Gastroesophageal sphincter (tissue), 4 donors: ENCODE results near the gene PCSK7. TPM values are rescaled to one million over a fixed set of nuclear protein-coding genes. Genes with fewer than 3 reads are reported as not detected.
A peak's percentile ranks its signal among the peaks of the same experiment; 100 is the strongest.

ENCODE experiments used
- ATAC-seq: fragments of 150-250 bp; one replicate; pipeline ENCODE4 v1.9.1; 2016; ENCODE audit warnings: mild to moderate bottlenecking, moderate library complexity
- H3K27ac ChIP-seq, 4 donors: fragments of 200-600 bp; sonication (generic) in 3 of 4; 1 replicate in 3 of 4; 2 replicates in 1 of 4; pipeline ENCODE4 v1.5.1; 2016 to 2019
- H3K27me3 ChIP-seq: fragments of 200-600 bp; sonication (generic); one replicate; pipeline ENCODE4 v1.5.1; 2019
- H3K36me3 ChIP-seq, 2 donors: fragments of 200-600 bp; sonication (generic); one replicate each; pipeline ENCODE4 v1.5.1; 2019; ENCODE audit warnings: control low read depth in 1 of 2
- H3K4me1 ChIP-seq, 3 donors: fragments of 200-600 bp; sonication (generic); 1 replicate in 2 of 3; 2 replicates in 1 of 3; pipeline ENCODE4 v1.5.1; 2016 to 2019; ENCODE audit warnings: control low read depth in 2 of 3
- H3K4me3 ChIP-seq, 2 donors: fragments of 200-600 bp; sonication (generic); one replicate each; pipeline ENCODE4 v1.5.1; 2019; ENCODE audit warnings: mild to moderate bottlenecking in 1 of 2, moderate library complexity in 1 of 2
- H3K9me3 ChIP-seq, 3 donors: fragments of 200-600 bp; sonication (generic); one replicate each; pipeline ENCODE4 v1.5.1; 2017 to 2019; ENCODE audit warnings: control low read depth in 2 of 3
- CTCF ChIP-seq, 4 experiments: fragments of 200-600 bp in 2 of 4; fragments of 450-650 bp in 2 of 4; sonication (generic) in 1 of 4; IDR thresholded peaks; one replicate each; pipeline ENCODE4 v1.5.1; 2017 to 2019; ENCODE audit warnings: antibody characterized with exemption in 4 of 4, mild to moderate bottlenecking in 2 of 4, moderate library complexity in 2 of 4
- EP300 ChIP-seq: sonication (generic); formaldehyde crosslinking; IDR thresholded peaks from one replicate; pipeline ENCODE4 v1.6.1; 2017; ENCODE audit warnings: antibody characterized with exemption, mild to moderate bottlenecking
- POLR2A ChIP-seq, 2 donors: fragments of 450-650 bp; IDR thresholded peaks; one replicate each; pipeline ENCODE4 v1.6.1; 2017; ENCODE audit warnings: antibody characterized with exemption in 2 of 2, mild to moderate bottlenecking in 2 of 2, moderate library complexity in 1 of 2
- POLR2AphosphoS5 ChIP-seq: sonication (generic); formaldehyde crosslinking; IDR thresholded peaks from one replicate; pipeline ENCODE4 v1.6.1; 2017; ENCODE audit warnings: antibody characterized with exemption
- WGBS, 2 donors: methylation state at CpG; one replicate each; pipeline ENCODE4 v1.1.5; 2018; ENCODE audit warnings: low coverage in 1 of 2; 5-methylcytosine and 5-hydroxymethylcytosine counted together
- total RNA-seq, 4 donors: library from RNA; depleted of rRNA; stranded (reverse); fragments of >200 nt; gene quantifications; one replicate each; pipeline ENCODE4 v1.1.0, GENCODE V29; 2016

Gene PCSK7
- total RNA-seq, 4 donors from 2014 or later, result 28.9 to 40.5 (median 35.3) TPM

DNA sequence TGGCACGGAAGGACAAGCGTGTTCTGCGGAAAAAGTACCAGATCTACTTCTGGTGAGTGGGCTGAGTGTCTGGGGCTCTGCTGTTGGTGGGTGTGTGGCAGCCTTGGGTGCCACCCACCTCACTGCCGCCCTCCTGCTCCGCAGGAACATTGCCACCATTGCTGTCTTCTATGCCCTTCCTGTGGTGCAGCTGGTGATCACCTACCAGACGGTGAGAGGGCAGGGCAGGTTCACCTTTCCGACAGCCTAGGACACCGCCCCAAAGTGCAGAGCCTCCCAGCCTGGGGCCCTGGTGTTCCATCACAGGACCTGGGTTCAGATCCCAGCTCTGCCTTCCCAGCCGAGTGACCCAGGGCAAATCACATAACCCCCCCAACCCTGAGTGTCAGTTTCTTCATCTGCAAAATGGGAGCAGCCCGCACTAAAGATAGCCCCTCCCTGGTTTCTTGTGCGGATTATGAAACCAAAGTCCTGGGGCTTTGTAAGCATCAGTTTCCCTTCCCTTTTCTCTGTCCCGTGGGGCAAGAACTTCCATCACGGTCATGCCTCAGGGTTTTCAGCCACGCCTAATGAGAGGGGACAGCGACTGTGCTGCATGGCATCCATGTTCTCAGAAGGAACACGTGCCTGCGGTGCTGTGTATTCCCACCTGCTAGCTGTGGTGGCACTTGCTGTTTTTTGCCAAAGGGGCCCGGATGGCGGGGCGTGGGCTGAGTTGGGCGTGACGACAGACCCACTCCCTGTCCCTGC, 42.5 kb downstream of the PCSK7 start:
- WGBS, 2 donors, result 83 to 90% methylated on average over 2 to 4 of the region's 22 CpGs
- H3K36me3 ChIP-seq, result peaks cover 0 to 100% of the 10 kb centered on the region in 2 donors
- H3K4me3 ChIP-seq, result no peak overlapping the region
- peak; percentile 47 for ATAC-seq
- H3K27ac ChIP-seq, result peak overlapping the region in 3 of 4 donors; percentile 11 to 52 (median 37)
- H3K9me3 ChIP-seq, result no peaks in the 10 kb centered on the region
- TF ChIP-seq POLR2AphosphoS5 (no peak), CTCF (IDR thresholded peaks at IDR 0.05) (no peak)
- H3K4me1 ChIP-seq, result peaks cover 0 to 18% (median 0%) of the 10 kb centered on the region in 3 donors
- H3K27me3 ChIP-seq, result no peaks in the 10 kb centered on the region

- H3K27ac ChIP-seq, result peak overlapping the region in 2 of 4 donors; percentile 25 to 37
- no peaks in the 10 kb centered on the region for H3K27me3 ChIP-seq
- WGBS, 2 donors, result 73 to 80% methylated on average over 1 to 4 of the region's 20 CpGs
- TF ChIP-seq POLR2A (IDR thresholded peaks at IDR 0.05) (no peak), EP300 (no peak), POLR2AphosphoS5 (no peak), CTCF (IDR thresholded peaks at IDR 0.05) (no peak)
- peak; percentile 49 for ATAC-seq
- no peaks in the 10 kb centered on the region for H3K9me3 ChIP-seq
- peaks cover 0 to 18% (median 0%) of the 10 kb centered on the region in 3 donors for H3K4me1 ChIP-seq
- peaks cover 0 to 100% of the 10 kb centered on the region in 2 donors for H3K36me3 ChIP-seq
- no peak overlapping the region for H3K4me3 ChIP-seq
Measured at GRCh38 chr11:117188620-117189081, 43.2 kb downstream of the PCSK7 start.

DNA sequence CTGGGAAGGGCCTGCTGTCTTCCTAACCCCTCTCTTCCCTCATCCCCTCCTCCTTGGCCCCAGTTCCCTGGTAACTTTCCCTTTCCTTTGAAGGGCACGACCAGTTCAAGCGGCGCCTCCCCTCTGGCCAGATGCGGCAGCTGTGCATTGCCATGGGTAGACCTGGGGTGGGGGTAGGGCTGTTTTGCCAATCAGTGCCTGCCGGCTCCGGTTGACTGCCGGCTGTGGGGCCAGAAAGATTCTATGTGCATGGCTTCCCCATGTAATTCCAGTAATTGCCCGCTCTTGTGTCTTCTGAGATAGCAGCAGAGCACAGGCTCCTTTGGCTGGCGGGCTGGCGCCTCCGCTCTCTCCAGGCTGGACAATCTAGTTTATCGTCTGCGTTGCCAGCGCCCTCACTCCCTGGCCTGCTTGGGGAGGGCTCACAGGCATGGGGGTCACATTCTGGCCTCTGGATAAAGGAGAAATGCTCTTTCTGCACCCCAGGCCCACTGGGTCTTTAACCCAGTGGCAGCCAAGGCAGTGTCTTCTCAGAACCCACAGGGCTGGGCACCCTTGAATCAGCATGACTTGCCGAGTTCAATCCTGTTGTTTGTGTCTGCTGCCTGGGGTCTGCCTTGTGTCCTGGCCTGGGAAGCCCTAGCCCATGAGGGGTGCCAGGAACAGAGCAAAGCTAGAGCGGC, 43.9 kb downstream of the PCSK7 start:
- Histone ChIP-seq H3K9me3 (no peaks in the 10 kb centered on the region), H3K36me3 (peaks cover 0 to 100% of the 10 kb centered on the region in 2 donors), H3K27ac (peak overlapping the region in 2 of 4 donors; percentile 6 to 27), H3K4me1 (peaks cover 0 to 18% (median 0%) of the 10 kb centered on the region in 3 donors), H3K4me3 (no peak overlapping the region), H3K27me3 (no peaks in the 10 kb centered on the region)
- WGBS, 2 donors, result 100% methylated on average over 1 of the region's 16 CpGs; no CpG with 5 or more reads in 1 of the 2 donors
- TF ChIP-seq CTCF (IDR thresholded peaks at IDR 0.05) (no peak), EP300 (no peak), POLR2AphosphoS5 (no peak), POLR2A (IDR thresholded peaks at IDR 0.05) (no peak)
- no peak for ATAC-seq

DNA sequence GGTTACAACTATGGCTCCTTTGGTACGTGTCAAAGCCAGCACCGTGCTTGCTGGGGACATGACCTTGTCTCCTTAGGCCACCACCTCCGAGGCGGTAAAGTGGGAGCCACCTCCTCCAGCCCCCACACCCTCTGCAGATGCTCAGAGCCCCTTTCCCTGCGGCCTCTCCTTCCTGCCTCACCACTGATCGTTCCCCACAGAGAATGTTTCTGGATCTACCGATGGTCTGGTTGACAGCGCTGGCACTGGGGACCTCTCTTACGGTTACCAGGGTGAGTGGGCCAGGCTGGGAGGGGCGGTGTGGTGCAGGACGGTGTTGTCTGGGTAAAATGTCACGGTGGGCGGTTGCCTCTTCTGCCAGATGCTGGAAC, 44.5 kb downstream of the PCSK7 start:
- no peak for ATAC-seq
- Histone ChIP-seq H3K4me1 (peaks cover 0 to 19% (median 0%) of the 10 kb centered on the region in 3 donors), H3K4me3 (no peak overlapping the region), H3K27ac (peak overlapping the region in 2 of 4 donors; percentile 5 to 31), H3K36me3 (peaks cover 0 to 100% of the 10 kb centered on the region in 2 donors), H3K27me3 (no peaks in the 10 kb centered on the region), H3K9me3 (no peaks in the 10 kb centered on the region)
- 71 to 82% methylated on average over 5 of the region's 13 CpGs for WGBS, 2 donors
- TF ChIP-seq POLR2A (IDR thresholded peaks at IDR 0.05) (no peak), CTCF (IDR thresholded peaks at IDR 0.05) (no peak), POLR2AphosphoS5 (no peak), EP300 (no peak)
